COLO668 (cell line): ENCODE results near the gene FAM204A.

Source experiments
- DNase-seq: peaks from one replicate; lab custom pipeline; 2025; ENCODE audit not compliant: unreplicated experiment; lab: John Stamatoyannopoulos, UW

Gene FAM204A

GRCh38 chr10:118254654-118255053 lies 87.5 kb downstream of the FAM204A start:
- DNase-seq: no peak

GRCh38 chr10:118253397-118253796 lies 88.7 kb downstream of the FAM204A start:
- no peak for DNase-seq

- no peak for DNase-seq
Observed at GRCh38 chr10:118251791-118252190, 90.3 kb downstream of the FAM204A start.

- DNase-seq: no peak
Observed at GRCh38 chr10:118249714-118250113, 92.4 kb downstream of the FAM204A start.
